Measurements from ENCODE around the gene RYR3. TPM values are rescaled to one million over a fixed set of nuclear protein-coding genes. Genes with fewer than 3 reads are reported as not detected.

RYR3 gene
- total RNA-seq, 2 donors from 2014 or later = 9.9 to 40.1 TPM

DNA sequence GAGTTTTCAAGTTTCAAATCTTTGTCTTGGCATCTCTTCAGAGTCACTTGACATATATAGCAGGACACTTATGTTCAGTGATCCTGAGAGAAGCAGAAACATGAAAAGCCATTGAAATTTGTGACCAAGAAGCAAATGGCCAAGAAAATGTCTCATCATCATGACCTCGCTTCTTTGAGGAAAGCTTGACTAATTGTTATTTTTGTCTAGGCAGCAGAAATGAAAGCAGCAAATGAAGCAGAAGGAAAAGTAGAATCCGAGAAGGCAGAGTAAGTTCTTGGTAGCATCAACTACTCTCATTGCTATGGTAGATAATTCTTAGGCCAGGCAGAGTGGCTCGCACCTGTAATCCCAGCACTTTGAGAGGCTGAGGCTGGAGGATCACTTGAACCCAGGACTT, 529.8 kb downstream of the RYR3 start:
- Histone ChIP-seq H3K4me3 (no peak overlapping the region), H3K4me1 (ENCODE audit: control insufficient read depth in 1 of 2, low read depth in 2 of 2) (no peaks in the 10 kb centered on the region), H3K27ac (no peak overlapping the region), H3K27me3 (replicated peaks; ENCODE audit: insufficient read depth) (no peaks in the 10 kb centered on the region), H3K9me3 (no peaks in the 10 kb centered on the region), H3K36me3 (no peaks in the 10 kb centered on the region)
- DNase-seq (ENCODE audit: low spot score) = no peak
- no peak for TF ChIP-seq CTCF (IDR thresholded peaks at IDR 0.05)
- no peak for ATAC-seq (ENCODE audit: insufficient number of reproducible peaks, low FRiP score, low read depth)

DNA sequence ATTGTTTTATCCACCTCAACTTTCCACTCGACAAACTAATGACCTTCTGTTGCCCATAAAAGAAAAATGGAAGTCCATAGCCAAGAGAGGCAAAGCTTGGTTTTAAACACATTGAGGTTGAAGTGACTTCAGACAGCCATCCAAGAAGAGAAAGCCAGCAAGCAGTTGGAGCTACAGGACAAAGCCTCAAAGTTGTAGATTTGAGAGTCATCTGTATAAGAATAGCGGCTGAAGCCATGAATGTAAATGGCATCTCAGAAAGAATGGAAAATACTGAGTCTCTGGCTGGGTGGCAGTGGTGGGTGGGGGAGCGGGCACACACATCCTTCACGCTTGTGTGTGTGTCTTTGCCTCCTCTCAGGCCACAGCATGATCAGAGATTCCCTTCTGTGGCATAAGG, 533.4 kb downstream of the RYR3 start:
- no peaks in the 10 kb centered on the region for H3K36me3 ChIP-seq
- H3K27ac ChIP-seq = no peak overlapping the region
- H3K4me1 ChIP-seq (ENCODE audit: control insufficient read depth in 1 of 2, low read depth in 2 of 2) = no peaks in the 10 kb centered on the region
- no peak for ATAC-seq (ENCODE audit: insufficient number of reproducible peaks, low FRiP score, low read depth)
- DNase-seq (ENCODE audit: low spot score) = no peak
- no peaks in the 10 kb centered on the region for H3K9me3 ChIP-seq
- TF ChIP-seq CTCF (IDR thresholded peaks at IDR 0.05) = no peak
- no peaks in the 10 kb centered on the region for H3K27me3 ChIP-seq (replicated peaks; ENCODE audit: insufficient read depth)
- H3K4me3 ChIP-seq = no peak overlapping the region

DNA sequence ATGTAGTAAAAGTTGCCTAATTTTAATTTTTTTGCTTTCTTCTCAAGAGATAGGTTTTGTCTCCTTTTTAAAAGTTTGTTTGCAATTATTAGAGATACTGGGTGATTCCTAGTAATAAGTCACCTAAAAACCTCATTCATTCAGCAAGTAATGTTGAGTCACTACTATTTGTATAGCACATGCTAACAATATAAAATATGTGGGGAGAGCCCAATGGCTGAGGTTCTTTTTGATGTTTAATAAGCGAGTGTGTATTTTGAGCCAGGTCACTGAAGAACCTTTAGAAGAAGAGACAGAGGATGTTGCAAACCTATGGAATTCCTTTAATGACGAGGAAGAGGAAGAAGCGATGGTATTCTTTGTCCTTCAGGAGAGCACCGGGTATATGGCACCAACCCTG, 533.8 kb downstream of the RYR3 start:
- H3K4me1 ChIP-seq (ENCODE audit: control insufficient read depth in 1 of 2, low read depth in 2 of 2) = no peaks in the 10 kb centered on the region
- ATAC-seq (ENCODE audit: insufficient number of reproducible peaks, low FRiP score, low read depth) = no peak
- no peak overlapping the region for H3K27ac ChIP-seq
- H3K36me3 ChIP-seq = no peaks in the 10 kb centered on the region
- no peaks in the 10 kb centered on the region for H3K27me3 ChIP-seq (replicated peaks; ENCODE audit: insufficient read depth)
- no peak overlapping the region for H3K4me3 ChIP-seq
- no peak for TF ChIP-seq CTCF (IDR thresholded peaks at IDR 0.05)
- H3K9me3 ChIP-seq = no peaks in the 10 kb centered on the region
- DNase-seq (ENCODE audit: low spot score) = no peak

GRCh38 chr15:33846142-33846541, 535.4 kb downstream of the RYR3 start:
- Histone ChIP-seq H3K27ac (no peak overlapping the region), H3K36me3 (no peaks in the 10 kb centered on the region), H3K27me3 (replicated peaks; ENCODE audit: insufficient read depth) (no peaks in the 10 kb centered on the region), H3K4me1 (ENCODE audit: control insufficient read depth in 1 of 2, low read depth in 2 of 2) (no peaks in the 10 kb centered on the region), H3K9me3 (no peaks in the 10 kb centered on the region), H3K4me3 (no peak overlapping the region)
- DNase-seq (ENCODE audit: low spot score) (no peak), ATAC-seq (ENCODE audit: insufficient number of reproducible peaks, low FRiP score, low read depth) (no peak)
- TF ChIP-seq CTCF (IDR thresholded peaks at IDR 0.05) = no peak

DNA sequence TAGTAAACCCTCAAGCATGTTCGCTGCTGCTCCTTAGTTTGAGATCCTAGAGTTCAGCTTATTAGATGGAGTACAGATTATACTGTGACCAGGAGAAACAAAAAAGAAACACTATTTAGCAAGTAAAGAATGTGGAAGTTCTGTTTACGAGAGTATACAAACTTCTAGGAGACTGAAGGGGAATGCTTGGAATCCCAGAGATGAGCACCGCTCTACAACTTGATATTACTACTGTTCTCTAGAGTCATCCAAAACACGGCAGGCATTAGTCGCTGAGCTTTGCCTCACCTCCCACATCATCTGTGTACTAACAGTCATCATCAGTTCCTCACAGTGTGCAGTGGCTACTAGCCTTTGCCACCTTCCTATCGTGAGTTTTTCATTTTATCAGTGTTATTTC, 536.1 kb downstream of the RYR3 start:
- ATAC-seq (ENCODE audit: insufficient number of reproducible peaks, low FRiP score, low read depth) (no peak), DNase-seq (ENCODE audit: low spot score) (no peak)
- no peak overlapping the region for H3K27ac ChIP-seq
- H3K36me3 ChIP-seq = no peaks in the 10 kb centered on the region
- H3K4me3 ChIP-seq = no peak overlapping the region
- H3K4me1 ChIP-seq (ENCODE audit: control insufficient read depth in 1 of 2, low read depth in 2 of 2) = no peaks in the 10 kb centered on the region
- H3K27me3 ChIP-seq (replicated peaks; ENCODE audit: insufficient read depth) = no peaks in the 10 kb centered on the region
- no peaks in the 10 kb centered on the region for H3K9me3 ChIP-seq
- TF ChIP-seq CTCF (IDR thresholded peaks at IDR 0.05) = no peak

Measured in thoracic aorta (tissue), 2 donors.